DMS 273 (cell line): ENCODE data around the gene QDPR.
A peak's percentile ranks its signal among the peaks of the same experiment; 100 is the strongest.

Experiments used
- DNase-seq: peaks from one replicate; lab custom pipeline; 2025; ENCODE audit not compliant: unreplicated experiment; lab: John Stamatoyannopoulos, UW

Gene QDPR

GRCh38 chr4:17528551-17529165, 16.8 kb upstream of the QDPR start:
- no peak for DNase-seq

- no peak for DNase-seq
Observed at GRCh38 chr4:17526695-17527477, 15.0 kb upstream of the QDPR start.

DNA sequence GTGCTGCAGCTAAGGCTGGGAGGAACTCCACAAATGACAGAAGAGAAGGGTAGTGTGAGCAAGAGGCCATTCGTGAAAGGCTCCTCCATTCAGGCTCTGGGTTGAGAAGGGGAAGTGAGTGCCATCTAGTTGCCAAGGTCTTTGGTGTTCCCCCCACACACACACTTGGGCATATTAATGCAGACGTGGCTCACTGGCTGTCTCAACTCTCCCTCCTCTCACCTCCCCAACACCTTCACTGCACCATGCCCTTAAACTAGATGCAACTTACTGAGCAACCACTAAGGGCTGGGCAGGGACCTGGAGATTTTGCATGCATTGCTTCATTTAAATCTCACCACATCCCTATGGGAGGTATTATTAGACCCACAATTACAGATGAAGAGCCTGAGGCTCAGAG, 11.8 kb upstream of the QDPR start:
- DNase-seq = no peak

GRCh38 chr4:17521595-17521994, 9.7 kb upstream of the QDPR start:
- no peak for DNase-seq

GRCh38 chr4:17517664-17518063, 5.8 kb upstream of the QDPR start:
- DNase-seq = no peak

DNA sequence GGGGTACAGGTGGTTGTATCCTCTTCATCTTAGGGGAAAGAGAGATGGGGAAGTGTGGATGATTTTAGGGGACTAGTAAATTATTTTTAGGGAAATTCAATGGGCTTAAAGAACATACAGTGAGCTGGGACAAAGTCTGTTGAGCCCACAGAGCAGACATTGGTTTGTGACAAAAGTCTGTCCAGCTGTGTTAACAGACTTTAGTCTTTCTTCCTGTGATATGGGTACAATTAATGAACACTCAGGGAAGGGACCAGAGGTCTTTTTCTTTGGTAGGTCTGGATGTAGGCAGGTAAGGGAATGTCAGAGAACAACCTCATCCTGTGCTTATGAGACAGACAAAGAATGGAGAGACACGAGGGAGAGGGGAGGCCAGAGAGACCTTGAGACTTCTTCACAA, 5.1 kb upstream of the QDPR start:
- DNase-seq = no peak

- DNase-seq = no peak
Observed at GRCh38 chr4:17515445-17516407, 3.8 kb upstream of the QDPR start.

- no peak for DNase-seq
Observed at GRCh38 chr4:17514865-17515264, 3.0 kb upstream of the QDPR start, which contains the start of gene CLRN2. CLRN2 (plus strand) TSS chr4:17515165; CDS start chr4:17515267, 102 bp downstream.

DNA sequence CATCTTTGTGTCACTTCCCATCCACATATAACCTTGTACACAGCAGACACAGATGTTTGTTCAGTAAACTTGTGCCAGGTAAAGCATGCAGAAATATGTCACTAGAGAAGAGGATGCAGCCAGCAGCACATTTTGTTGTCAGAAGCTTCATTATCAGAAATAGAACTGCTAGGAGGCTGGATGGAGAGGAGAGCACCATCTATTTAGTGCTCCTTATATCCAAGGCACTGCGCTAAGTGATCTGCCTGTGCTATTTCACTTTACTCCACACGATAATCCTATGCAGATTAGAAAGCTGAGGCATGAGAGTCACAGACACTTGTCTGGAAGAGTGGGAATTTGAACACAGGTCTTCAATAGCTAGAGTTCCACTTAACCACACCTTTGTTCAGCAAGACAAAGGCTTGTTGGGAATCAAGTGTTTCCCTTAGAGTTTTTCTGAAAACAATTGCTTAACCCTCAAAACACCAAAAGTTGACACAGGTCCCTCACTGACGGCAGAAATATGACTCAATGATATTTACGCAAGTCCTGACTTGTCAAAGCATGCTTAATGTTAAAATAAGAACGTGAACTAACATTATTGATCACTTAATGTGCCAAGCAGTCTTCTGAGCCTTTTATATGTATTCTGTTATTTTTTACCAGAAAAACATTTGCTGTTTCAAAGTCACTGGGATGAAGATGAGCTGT, 1.2 kb upstream of the QDPR start:
- DNase-seq = no peak

- peak; percentile 68 for DNase-seq
Observed at GRCh38 chr4:17511509-17511949, 361 bp downstream of the QDPR start.

DNA sequence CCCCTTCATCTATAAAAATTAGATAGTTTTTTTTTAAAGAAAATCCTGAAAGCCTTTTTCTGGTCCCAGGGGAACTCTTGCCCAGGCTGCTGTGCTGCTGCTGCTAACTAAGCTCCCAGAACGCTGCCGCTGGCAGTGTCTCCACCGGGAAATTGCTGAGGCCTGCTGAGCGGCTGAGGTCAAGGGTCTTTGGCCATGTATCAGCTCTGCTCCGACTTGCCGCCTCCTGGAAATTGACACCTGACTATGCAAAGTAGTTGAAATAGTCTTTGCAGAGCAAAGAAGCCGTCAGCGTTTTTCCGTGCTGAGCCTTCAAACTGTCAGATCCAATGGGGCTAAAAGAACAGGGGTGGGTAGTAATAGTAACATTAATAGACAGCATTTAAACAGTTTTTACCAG, 839 bp downstream of the QDPR start:
- peak; percentile 27 for DNase-seq

DNA sequence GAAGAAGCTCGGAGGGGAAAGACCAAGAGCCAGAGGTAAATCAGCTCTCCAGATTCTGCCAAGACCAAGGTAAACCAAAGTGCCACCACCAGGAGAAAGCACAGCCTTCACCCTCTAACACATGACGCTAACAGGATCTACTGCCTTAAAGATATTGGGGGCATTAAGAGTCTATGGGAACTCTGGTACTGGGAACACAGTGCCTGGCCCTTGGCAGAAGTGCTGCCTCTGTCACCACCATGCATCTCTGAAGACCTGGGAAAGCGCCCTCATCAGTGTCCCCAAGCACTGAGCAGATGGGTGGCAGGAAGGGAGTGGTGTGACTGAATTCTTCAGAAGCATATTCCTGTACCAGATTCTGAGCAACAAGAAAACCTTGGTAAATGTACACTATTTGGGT, 1.3 kb downstream of the QDPR start:
- DNase-seq = no peak

DNA sequence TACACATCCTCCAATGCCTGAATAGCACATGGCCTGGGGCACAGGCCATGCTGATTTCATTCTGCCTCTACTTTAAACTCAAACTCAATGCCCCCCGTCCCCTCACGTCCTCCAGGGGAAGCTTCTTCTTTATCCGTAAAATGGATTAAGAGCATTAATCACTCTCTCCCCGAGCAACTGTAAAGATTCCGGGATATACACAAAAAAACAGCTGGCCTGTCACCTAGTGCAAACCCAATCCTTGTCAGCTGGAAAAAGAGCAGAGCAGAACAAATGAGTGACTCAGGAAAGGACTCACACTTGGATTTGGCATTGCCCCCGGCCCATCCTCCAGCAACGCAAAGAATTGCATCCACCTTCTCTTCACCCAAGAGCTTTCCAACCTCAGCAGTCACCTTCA, 7.8 kb downstream of the QDPR start:
- DNase-seq = no peak

GRCh38 chr4:17502756-17503155, 9.1 kb downstream of the QDPR start:
- no peak for DNase-seq

GRCh38 chr4:17500574-17500973, 11.3 kb downstream of the QDPR start:
- no peak for DNase-seq

- DNase-seq = no peak
Observed at GRCh38 chr4:17497890-17498523, 13.9 kb downstream of the QDPR start.

DNA sequence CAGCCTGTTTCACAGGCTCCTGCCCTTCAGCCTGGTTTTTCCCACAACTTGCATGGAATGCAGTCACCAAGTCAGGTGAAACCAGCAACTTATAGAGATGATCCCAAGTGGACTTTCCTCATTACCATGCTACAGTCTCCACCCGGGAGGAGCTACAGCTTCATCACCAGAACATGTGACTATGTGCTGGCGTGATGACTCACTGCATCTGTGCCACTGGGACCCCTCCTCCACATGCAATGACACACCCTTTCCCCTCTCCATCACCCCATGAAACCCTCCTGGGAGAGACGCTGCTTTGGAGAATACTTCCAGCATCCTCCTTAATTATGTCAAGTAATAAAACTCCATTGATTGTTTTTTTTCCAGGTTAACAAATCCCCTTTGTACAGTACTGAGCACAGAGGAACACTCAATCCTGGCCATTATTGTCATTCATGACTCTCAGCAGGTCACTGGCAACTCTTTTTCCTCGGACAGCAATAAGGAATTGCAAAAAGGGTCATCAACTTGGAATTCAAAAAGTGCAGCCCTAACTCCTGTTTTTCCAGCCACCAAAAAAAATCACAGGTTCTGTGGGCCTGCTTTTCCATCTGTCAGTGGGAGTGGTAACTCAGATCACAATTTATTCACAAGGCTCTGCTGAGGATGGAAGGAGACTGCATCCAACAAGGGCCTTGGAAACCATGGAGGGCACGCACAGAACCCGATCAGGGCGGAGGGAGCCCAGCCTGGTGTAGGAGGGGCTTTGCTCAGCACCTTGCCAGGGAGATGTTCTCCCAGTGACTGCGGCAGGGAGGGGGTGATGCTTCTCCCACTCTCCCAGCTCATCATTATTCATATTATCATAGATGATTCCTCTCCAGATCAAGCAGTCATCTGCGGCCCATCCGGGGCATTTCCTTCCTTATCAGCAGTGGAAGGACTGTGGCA, 17.4 kb downstream of the QDPR start:
- DNase-seq = peak; percentile 10

DNA sequence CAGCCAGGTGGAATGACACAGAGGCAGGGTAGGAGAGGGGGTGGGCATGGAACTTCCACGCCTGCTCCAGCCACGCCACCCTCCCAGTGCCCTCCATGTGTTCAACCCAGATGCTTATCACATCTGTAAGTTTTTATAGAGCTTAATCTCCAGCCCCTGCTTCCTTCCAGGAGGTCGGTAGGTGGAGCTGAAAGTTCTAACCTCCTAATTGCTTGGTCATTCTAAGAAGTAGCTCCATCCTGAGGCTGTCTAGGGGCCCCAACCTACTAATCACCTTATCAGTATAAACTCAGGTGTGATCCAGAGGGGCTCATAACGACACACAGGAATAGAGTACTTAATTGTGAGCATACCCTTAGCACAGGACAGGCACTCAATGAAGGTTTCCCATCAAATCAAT, 18.3 kb downstream of the QDPR start:
- DNase-seq = no peak

- no peak for DNase-seq
Observed at GRCh38 chr4:17492876-17493275, 19.0 kb downstream of the QDPR start.
